HL-60 (cell line): ENCODE results near the gene NAAA.

Experiments
- DNase-seq, 2 experiments: peaks; one replicate each; pipeline ENCODE4 v3.0.0-alpha.2; 2010 to 2020; ENCODE audit warnings: low read depth in 1 of 2, low spot score in 1 of 2
- H3K27ac ChIP-seq: fragments of 250-450 bp; sonication (Bioruptor Pico); replicated peaks from 2 replicates; pipeline ENCODE4 v1.5.1; 2020; ENCODE audit warnings: mild to moderate bottlenecking, moderate library complexity
- H3K27me3 ChIP-seq: fragments of 250-450 bp; sonication (Bioruptor Pico); 2 replicates; pipeline ENCODE4 v1.5.1; 2021; ENCODE audit warnings: mild to moderate bottlenecking, moderate library complexity; ENCODE audit not compliant: insufficient read depth, poor library complexity, severe bottlenecking
- H3K4me3 ChIP-seq: replicated peaks from 2 replicates; pipeline ENCODE4 v1.5.1; 2011; ENCODE audit warnings: mild to moderate bottlenecking, control low read depth, low read length; ENCODE audit not compliant: insufficient read depth
- GABPA ChIP-seq: IDR thresholded peaks from 2 replicates; pipeline ENCODE4 v1.6.1; 2012; ENCODE audit warnings: low read depth
- POLR2AphosphoS5 ChIP-seq: IDR thresholded peaks from 2 replicates; pipeline ENCODE4 v1.6.1; 2012; ENCODE audit warnings: low read depth
- REST ChIP-seq: IDR thresholded peaks from 2 replicates; pipeline ENCODE4 v1.6.1; 2012; ENCODE audit warnings: low read depth; ENCODE audit not compliant: insufficient replicate concordance
- SPI1 ChIP-seq: IDR thresholded peaks from 2 replicates; pipeline ENCODE4 v1.6.1; 2012; ENCODE audit warnings: low read depth, mild to moderate bottlenecking, borderline replicate concordance
- TF ChIP-seq, protein P1 (sequence below): IDR thresholded peaks from one replicate; pipeline ENCODE4 v1.5.1; 2011; ENCODE audit warnings: low read length, control low read depth, inconsistent platforms; ENCODE audit not compliant: insufficient read depth

Gene NAAA

GRCh38 chr4:75921910-75922309, 18.9 kb downstream of the NAAA start:
- TF ChIP-seq REST (no peak), SPI1 (no peak), GABPA (no peak), POLR2AphosphoS5 (no peak)
- TF ChIP-seq, protein P1, sequence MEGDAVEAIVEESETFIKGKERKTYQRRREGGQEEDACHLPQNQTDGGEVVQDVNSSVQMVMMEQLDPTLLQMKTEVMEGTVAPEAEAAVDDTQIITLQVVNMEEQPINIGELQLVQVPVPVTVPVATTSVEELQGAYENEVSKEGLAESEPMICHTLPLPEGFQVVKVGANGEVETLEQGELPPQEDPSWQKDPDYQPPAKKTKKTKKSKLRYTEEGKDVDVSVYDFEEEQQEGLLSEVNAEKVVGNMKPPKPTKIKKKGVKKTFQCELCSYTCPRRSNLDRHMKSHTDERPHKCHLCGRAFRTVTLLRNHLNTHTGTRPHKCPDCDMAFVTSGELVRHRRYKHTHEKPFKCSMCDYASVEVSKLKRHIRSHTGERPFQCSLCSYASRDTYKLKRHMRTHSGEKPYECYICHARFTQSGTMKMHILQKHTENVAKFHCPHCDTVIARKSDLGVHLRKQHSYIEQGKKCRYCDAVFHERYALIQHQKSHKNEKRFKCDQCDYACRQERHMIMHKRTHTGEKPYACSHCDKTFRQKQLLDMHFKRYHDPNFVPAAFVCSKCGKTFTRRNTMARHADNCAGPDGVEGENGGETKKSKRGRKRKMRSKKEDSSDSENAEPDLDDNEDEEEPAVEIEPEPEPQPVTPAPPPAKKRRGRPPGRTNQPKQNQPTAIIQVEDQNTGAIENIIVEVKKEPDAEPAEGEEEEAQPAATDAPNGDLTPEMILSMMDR = no peak
- Histone ChIP-seq H3K27me3 (no peaks in the 10 kb centered on the region), H3K4me3 (no peak overlapping the region), H3K27ac (no peak overlapping the region)
- no peak for DNase-seq

GRCh38 chr4:75920327-75920726, 20.5 kb downstream of the NAAA start:
- no peak for DNase-seq
- Histone ChIP-seq H3K4me3 (no peak overlapping the region), H3K27ac (no peak overlapping the region), H3K27me3 (no peaks in the 10 kb centered on the region)
- TF ChIP-seq POLR2AphosphoS5 (no peak), SPI1 (no peak), GABPA (no peak), REST (no peak)
- TF ChIP-seq, protein P1 = no peak

DNA sequence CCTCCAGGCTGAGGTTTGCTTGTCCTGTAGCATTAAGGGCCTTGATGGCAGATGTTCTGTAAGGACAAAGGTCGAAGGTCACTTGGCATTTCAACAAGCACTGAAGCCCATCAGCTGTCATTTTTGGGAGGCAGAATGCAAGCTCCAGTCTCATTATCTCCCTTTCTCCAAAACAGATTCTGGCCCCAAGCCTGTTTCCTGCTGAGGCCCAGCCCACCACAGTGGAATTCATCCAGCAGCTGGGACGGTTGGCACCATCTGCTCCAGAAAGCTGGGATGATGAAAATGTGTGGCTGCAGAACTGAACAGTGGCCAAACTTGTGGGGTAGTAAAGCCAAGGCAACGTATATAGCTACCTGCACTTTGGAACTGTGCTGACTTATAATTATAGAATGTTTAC, 20.9 kb downstream of the NAAA start:
- H3K27me3 ChIP-seq = no peaks in the 10 kb centered on the region
- no peak overlapping the region for H3K4me3 ChIP-seq
- H3K27ac ChIP-seq = no peak overlapping the region
- DNase-seq = no peak
- no peak for TF ChIP-seq POLR2AphosphoS5
- TF ChIP-seq, protein P1 = no peak
- no peak for TF ChIP-seq GABPA
- no peak for TF ChIP-seq REST
- TF ChIP-seq SPI1 = no peak
